ENCODE data around the gene COX5A.
A peak's percentile ranks its signal among the peaks of the same experiment; 100 is the strongest.

COX5A gene

DNA sequence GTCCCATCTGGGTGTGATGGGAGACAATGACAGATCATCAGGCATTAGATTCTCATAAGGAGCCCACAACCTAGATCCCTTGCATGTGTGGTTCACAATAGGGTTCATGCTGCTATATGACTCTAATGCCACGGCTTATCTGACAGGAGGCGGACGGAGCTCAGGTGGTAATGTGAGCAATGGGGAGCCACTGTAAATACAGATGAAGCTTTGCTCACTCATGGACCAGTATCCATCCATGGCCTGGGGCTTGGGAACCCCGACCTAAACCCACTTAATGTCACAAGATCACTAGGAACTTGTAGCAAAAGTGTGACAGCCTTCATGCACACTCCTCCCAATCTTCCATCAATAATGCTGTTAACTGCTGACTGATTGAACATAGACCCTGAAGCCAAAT, 29.2 kb downstream of the COX5A start:
- TF ChIP-seq ZNF384 (IDR thresholded peaks at IDR 0.05) (no peak), SP1 (IDR thresholded peaks at IDR 0.05) (no peak), FOXK2 (IDR thresholded peaks at IDR 0.05) (no peak), FOXA1 (IDR thresholded peaks at IDR 0.05) (no peak)
- POLR2A ChIA-PET: interaction anchor here (1.5 to 3.7 kb wide), 4 partner anchors 9 to 67 kb away, joined by 5 to 25 read pairs (median 22); partner anchors contain the start of genes COX5A, RPP25 and ULK3
- DNase-seq (ENCODE audit: extremely low spot score): no peak
- CTCF ChIA-PET: no interaction called here

GRCh38 chr15:74907163-74907870, 30.6 kb downstream of the COX5A start:
- ChIA-PET POLR2A (interaction anchor here (0.7 to 3.7 kb wide), 29 partner anchors 10 to 323 kb away, joined by 3 to 35 read pairs (median 5); partner anchors contain the start of genes COX5A, MPI, RPP25 and SCAMP5), CTCF (interaction anchor here (0.9 to 1.1 kb wide), 2 partner anchors 28 to 43 kb away, joined by 3 read pairs; no protein-coding TSS in a partner anchor)
- TF ChIP-seq L3MBTL2 (conservative IDR thresholded peaks at IDR 0.05): no peak
- no peak for TF ChIP-seq LEF1 (IDR thresholded peaks at IDR 0.05; ENCODE audit: borderline replicate concordance)
- no peak for TF ChIP-seq TARDBP (IDR thresholded peaks at IDR 0.05)
- no peak for TF ChIP-seq SUZ12 (IDR thresholded peaks at IDR 0.05)
- TF ChIP-seq ZNF384 (IDR thresholded peaks at IDR 0.05): no peak
- no peak for TF ChIP-seq ELF4 (IDR thresholded peaks at IDR 0.05)
- no peak for TF ChIP-seq ARNT (IDR thresholded peaks at IDR 0.05)
- TF ChIP-seq HDGF (IDR thresholded peaks at IDR 0.05; ENCODE audit: borderline replicate concordance): no peak
- no peak for TF ChIP-seq CTBP1 (IDR thresholded peaks at IDR 0.05; ENCODE audit: borderline replicate concordance)
- TF ChIP-seq BHLHE40 (IDR thresholded peaks at IDR 0.05; ENCODE audit: borderline replicate concordance): no peak
- TF ChIP-seq PKNOX1 (IDR thresholded peaks at IDR 0.05): no peak
- no peak for TF ChIP-seq SP1 (IDR thresholded peaks at IDR 0.05)
- no peak for TF ChIP-seq NFRKB (IDR thresholded peaks at IDR 0.05)
- no peak for TF ChIP-seq FOXA1 (IDR thresholded peaks at IDR 0.05)
- peak; percentile 38 for DNase-seq (ENCODE audit: extremely low spot score)

GRCh38 chr15:74906450-74907162, 31.3 kb downstream of the COX5A start, which contains the start of gene FAM219B:
Gene FAM219B, minus strand, starts transcription at chr15:74906851. Its CDS starts 51 bp downstream, at chr15:74906800.
- CTCF ChIA-PET: interaction anchor here (0.9 to 1.1 kb wide), 2 partner anchors 29 to 44 kb away, joined by 3 read pairs; no protein-coding TSS in a partner anchor
- peak; percentile 98 for DNase-seq (ENCODE audit: extremely low spot score)
- POLR2A ChIA-PET: interaction anchor here (0.6 to 3.7 kb wide), 34 partner anchors 10 to 356 kb away, joined by 3 to 35 read pairs (median 5); partner anchors contain the start of genes COX5A, MPI, RPP25 and SCAMP2
- TF ChIP-seq FOXM1 (IDR thresholded peaks at IDR 0.05; ENCODE audit: borderline replicate concordance) (peak; percentile 58; the same call in 1 of the 2 replicates), NFRKB (IDR thresholded peaks at IDR 0.05) (no peak), ARNT (IDR thresholded peaks at IDR 0.05) (no peak), LEF1 (IDR thresholded peaks at IDR 0.05; ENCODE audit: borderline replicate concordance) (no peak), SUZ12 (IDR thresholded peaks at IDR 0.05) (no peak), FOXA1 (IDR thresholded peaks at IDR 0.05) (no peak), L3MBTL2 (conservative IDR thresholded peaks at IDR 0.05) (peak; percentile 51), HDGF (IDR thresholded peaks at IDR 0.05; ENCODE audit: borderline replicate concordance) (no peak), SP1 (IDR thresholded peaks at IDR 0.05) (no peak)

- POLR2A ChIA-PET: interaction anchor here (0.5 to 3.7 kb wide), 34 partner anchors 9 to 355 kb away, joined by 3 to 35 read pairs (median 5); partner anchors contain the start of genes COX5A, MPI, RPP25 and SCAMP2
Measured at GRCh38 chr15:74906067-74906449, 31.8 kb downstream of the COX5A start.

GRCh38 chr15:74904190-74904805, 33.6 kb downstream of the COX5A start:
- POLR2A ChIA-PET: interaction anchor here (0.9 to 1.6 kb wide), 3 partner anchors 10 to 34 kb away, joined by 3 to 6 read pairs (median 4); partner anchors contain the start of genes COX5A and MPI
- TF ChIP-seq FOXM1 (IDR thresholded peaks at IDR 0.05; ENCODE audit: borderline replicate concordance) (no peak), HDGF (IDR thresholded peaks at IDR 0.05; ENCODE audit: borderline replicate concordance) (no peak), NFRKB (IDR thresholded peaks at IDR 0.05) (no peak), ELF4 (IDR thresholded peaks at IDR 0.05) (no peak), FOXA1 (IDR thresholded peaks at IDR 0.05) (no peak), L3MBTL2 (conservative IDR thresholded peaks at IDR 0.05) (no peak), SP1 (IDR thresholded peaks at IDR 0.05) (no peak), PKNOX1 (IDR thresholded peaks at IDR 0.05) (no peak), ZNF384 (IDR thresholded peaks at IDR 0.05) (no peak), SUZ12 (IDR thresholded peaks at IDR 0.05) (no peak), LEF1 (IDR thresholded peaks at IDR 0.05; ENCODE audit: borderline replicate concordance) (no peak), BHLHE40 (IDR thresholded peaks at IDR 0.05; ENCODE audit: borderline replicate concordance) (no peak), TARDBP (IDR thresholded peaks at IDR 0.05) (no peak), CTBP1 (IDR thresholded peaks at IDR 0.05; ENCODE audit: borderline replicate concordance) (no peak), ARNT (IDR thresholded peaks at IDR 0.05) (no peak), FOXK2 (IDR thresholded peaks at IDR 0.05) (no peak)
- CTCF ChIA-PET: interaction anchor here (0.7 kb wide), 2 partner anchors 46 to 256 kb away, joined by 3 to 4 read pairs; no protein-coding TSS in a partner anchor
- DNase-seq (ENCODE audit: extremely low spot score): no peak

More at GRCh38 chr15:74906067-74906449, 31.8 kb downstream of the COX5A start:
- CTCF ChIA-PET: interaction anchor here (1.1 kb wide), 1 partner anchor 44 kb away, joined by 3 read pairs; no protein-coding TSS in a partner anchor
- TF ChIP-seq ELF4 (IDR thresholded peaks at IDR 0.05) (no peak), BHLHE40 (IDR thresholded peaks at IDR 0.05; ENCODE audit: borderline replicate concordance) (no peak), PKNOX1 (IDR thresholded peaks at IDR 0.05) (no peak), HDGF (IDR thresholded peaks at IDR 0.05; ENCODE audit: borderline replicate concordance) (0 out of 2 replicates have a peak, but pooled peaks have one; percentile 11), NFRKB (IDR thresholded peaks at IDR 0.05) (no peak), ZNF384 (IDR thresholded peaks at IDR 0.05) (no peak), SP1 (IDR thresholded peaks at IDR 0.05) (no peak)
- DNase-seq (ENCODE audit: extremely low spot score): no peak

Data from HEK293T (cell line).